Glomerular visceral epithelial cell (primary cell): ENCODE data around the gene NKD1.
"Not testable (repeated sequence)": the region's sequence is repeated elsewhere in the genome, so short reads cannot be mapped to it uniquely, and the experiment has no call there.

Experiments used
- DNase-seq: peaks from one replicate; pipeline ENCODE4 v3.0.0-alpha.2; 2016; ENCODE audit errors: extremely low spot score

NKD1 gene

DNA sequence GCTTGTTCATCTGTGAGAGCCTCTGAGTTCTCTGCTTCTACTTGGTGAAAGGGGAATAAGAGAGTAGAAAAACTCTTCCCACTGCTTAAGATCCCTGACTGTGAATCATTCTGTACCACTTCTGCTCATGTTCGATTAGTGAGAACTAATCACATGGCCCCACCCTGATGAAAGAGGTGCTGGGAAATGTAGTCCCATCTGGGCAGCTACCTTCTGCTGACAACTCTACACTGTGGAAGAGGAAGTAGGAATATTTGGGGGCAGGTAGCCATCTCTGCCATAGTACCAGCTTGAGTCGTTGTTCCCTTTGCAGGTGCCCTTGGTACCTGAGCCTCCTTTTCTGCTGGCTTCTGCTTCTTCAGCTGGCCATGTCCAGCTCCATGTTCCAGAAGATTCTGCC lies 29.9 kb downstream of the NKD1 start:
- no peak for DNase-seq

- DNase-seq: not testable (repeated sequence)
Observed at GRCh38 chr16:50579373-50579772, 31.2 kb downstream of the NKD1 start.

DNA sequence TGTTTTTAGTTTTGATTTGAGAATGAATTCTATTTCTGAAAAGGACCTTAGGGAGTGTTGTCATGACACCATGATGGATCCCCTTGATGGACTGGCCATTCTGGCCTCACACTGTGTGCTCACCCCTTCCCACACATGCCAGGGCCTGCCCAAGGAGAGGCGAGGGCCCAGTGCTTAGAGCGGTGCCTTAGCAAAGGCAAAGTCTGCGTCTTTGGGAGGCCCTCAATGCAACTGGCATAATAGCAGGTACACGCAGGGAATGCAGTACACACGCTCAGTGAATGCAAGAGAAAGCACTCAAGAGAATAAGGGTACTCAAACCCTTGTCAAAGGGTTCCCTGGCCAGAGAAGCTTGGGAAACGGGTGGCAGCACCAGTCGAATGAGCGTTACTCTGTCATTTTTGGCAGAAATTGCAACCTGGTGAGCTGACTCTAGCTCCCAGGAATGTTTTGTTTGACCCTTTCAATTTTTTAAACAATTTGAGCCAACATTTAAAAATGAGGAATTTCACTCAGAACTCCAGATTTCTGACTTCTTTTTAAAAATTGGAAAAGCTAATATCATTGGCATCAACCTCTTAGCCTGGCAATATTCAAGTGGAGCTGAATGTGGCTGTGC lies 32.1 kb downstream of the NKD1 start:
- DNase-seq: no peak

DNA sequence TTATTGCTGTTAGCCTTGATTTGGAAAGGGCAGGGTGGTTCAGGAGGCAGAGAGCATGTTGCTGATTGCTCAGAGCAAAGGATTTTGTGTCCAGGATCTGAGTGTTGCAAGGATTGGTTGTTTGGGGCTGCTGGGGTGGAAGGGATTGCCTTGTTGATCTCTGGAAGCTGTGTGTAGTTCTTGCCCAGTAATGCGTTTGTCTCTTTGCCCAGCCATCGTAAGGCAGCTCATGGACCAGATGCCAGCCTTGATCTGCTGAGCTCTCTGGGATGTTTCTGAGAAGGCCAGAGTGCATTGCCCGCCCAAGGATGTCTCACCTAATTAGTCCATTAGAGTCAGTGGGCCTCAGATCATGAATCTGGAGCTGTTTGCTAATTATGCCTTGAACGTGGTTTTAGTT lies 33.6 kb downstream of the NKD1 start:
- no peak for DNase-seq

GRCh38 chr16:50583211-50583610 lies 35.0 kb downstream of the NKD1 start:
- DNase-seq: no peak

DNA sequence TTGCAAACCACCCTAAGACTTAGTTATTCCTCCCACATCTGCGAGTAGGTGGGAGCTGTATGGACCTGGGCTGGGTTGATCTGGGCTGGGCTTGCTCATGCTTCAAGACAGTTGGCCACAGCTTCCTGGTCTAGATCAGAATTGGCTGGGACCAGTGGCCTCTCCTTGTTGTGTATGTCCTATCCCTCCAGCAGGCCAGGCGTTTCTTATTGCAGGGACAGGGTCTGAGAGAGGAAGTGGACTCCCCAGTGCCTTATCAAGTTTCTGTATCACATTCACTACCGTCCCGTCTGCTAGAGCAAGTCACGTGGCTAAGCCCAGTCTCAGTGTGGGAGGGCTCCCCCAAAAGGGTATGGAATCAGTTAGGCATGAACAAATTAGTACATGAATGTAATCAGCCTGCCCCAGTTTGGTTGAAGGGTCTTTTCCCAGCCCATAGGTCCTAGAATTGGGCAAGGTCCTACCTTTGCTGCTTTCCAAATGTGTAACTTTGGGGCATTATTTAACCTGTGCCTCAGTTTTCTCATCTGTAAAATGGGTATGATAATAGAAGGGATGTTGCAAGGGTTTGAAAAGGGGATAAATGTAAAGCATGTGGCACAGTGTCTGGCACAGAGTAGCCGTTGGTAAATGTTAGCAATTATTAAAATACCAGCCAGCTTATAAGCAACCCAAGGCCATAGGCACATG lies 36.0 kb downstream of the NKD1 start:
- no peak for DNase-seq

GRCh38 chr16:50585331-50585776 lies 37.2 kb downstream of the NKD1 start:
- DNase-seq: no peak

GRCh38 chr16:50587543-50587942 lies 39.3 kb downstream of the NKD1 start:
- DNase-seq: no peak

DNA sequence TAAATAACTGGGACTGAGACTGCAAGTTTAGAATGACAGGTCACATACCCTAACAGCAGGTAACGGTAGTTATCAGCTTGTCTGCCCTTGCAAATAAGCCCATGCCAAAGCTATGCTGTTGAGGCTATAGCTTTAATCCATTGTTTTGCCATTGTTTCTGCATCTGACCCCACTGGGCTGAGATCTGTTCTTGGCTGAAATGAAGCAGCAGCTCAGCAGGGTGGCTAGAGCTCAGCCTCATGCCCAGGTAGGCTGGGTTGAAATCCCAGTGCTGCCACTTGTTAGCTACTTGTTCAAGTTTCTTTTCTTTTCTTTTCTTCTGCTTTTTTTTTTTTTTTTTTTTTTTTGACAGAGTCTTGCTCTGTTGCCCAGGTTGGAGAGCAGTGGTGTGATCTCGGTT lies 40.1 kb downstream of the NKD1 start:
- DNase-seq: no peak

DNA sequence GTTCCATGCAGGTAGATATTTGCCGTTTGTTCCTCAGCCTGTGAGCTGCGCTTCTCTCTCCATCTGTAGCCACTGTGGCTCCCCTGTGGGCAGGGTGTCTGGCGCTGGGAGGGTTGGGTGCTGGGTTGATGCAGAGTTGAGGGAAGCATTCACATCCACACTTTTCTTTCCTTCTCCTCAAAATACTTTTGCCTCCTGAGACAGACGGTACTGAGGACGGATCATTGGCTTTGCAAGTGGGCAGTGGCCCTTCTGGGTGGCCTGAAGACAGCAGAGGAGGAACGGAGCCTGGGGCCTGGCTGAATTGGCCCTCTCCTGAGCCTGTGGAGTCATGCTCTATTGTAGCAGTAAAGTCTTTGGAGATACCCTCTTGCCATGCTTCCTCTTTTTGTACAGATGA lies 43.0 kb downstream of the NKD1 start:
- DNase-seq: no peak

- DNase-seq: no peak
Observed at GRCh38 chr16:50591800-50592771, 43.9 kb downstream of the NKD1 start.

DNA sequence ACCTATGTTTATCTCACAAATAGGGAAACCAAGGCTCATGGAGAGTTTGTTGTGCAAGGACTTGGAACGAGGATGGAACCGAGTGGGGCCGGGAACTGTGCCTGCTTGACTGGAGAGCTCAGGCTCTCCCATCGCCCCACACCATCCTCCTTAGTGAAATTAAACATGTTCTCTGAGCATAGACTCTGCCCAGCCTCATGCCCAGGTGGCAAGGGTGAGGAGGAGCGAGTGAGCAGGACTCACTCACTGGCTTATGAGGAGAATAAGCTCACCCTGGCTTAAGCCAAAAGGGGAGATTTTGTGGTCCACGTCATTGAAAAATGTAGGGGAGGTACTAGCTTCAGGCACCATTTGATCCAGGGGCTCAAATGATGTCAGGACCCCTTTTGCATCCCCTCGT lies 44.8 kb downstream of the NKD1 start:
- DNase-seq: no peak

- no peak for DNase-seq
Observed at GRCh38 chr16:50593410-50594150, 45.4 kb downstream of the NKD1 start.

GRCh38 chr16:50594308-50595260 lies 46.4 kb downstream of the NKD1 start:
- no peak for DNase-seq

DNA sequence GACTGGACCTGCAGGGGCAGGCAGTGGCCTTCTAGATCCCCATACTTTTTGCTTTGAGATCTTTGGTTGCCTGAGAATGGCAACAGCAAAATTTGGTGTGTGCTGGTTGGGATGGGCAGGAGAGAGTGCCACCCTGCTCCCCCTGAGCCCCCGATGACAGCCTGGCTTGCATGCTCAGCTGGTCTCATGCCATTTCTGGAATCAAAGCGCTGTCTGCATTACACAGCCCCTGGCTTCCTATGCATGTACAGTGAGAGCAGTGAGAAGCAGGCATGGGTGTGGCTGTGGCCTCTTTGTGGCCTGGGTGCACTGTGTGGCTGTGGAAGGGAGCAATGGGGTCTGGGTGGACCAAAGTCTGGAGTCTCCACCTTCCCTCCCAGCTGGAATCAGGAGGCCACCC lies 47.7 kb downstream of the NKD1 start:
- no peak for DNase-seq

- DNase-seq: no peak
Observed at GRCh38 chr16:50596762-50597450, 48.7 kb downstream of the NKD1 start.

- no peak for DNase-seq
Observed at GRCh38 chr16:50597563-50598255, 49.5 kb downstream of the NKD1 start.

- no peak for DNase-seq
Observed at GRCh38 chr16:50598256-50598894, 50.2 kb downstream of the NKD1 start.

- DNase-seq: no peak
Observed at GRCh38 chr16:50598936-50599361, 50.8 kb downstream of the NKD1 start.
